Upper lobe of left lung (tissue), 6 donors: Measurements from ENCODE around the gene KLHL29. TPM values are rescaled to one million over a fixed set of nuclear protein-coding genes. Genes with fewer than 3 reads are reported as not detected.

Experiments
- ATAC-seq, 2 donors: fragments of 200-7000 bp; cut with Tn5 transposase; one replicate each; pipeline ENCODE4 v1.9.1; 2022; ENCODE audit warnings: mild to moderate bottlenecking in 2 of 2, moderate library complexity in 2 of 2; ENCODE audit not compliant: low FRiP score in 2 of 2
- DNase-seq, 2 donors: peaks; one replicate each; pipeline ENCODE4 v3.0.0-alpha.2; 2019 to 2020
- H3K27ac ChIP-seq, 4 donors: fragments of 200-600 bp; sonication (generic); one replicate each; pipeline ENCODE4 v1.5.1; 2016 to 2019
- H3K27me3 ChIP-seq, 4 donors: fragments of 200-600 bp; sonication (generic); one replicate each; pipeline ENCODE4 v1.5.1; 2017 to 2019
- H3K36me3 ChIP-seq, 4 donors: fragments of 200-600 bp; sonication (generic); one replicate each; pipeline ENCODE4 v1.5.1; 2016 to 2019
- H3K4me1 ChIP-seq, 4 donors: fragments of 200-600 bp; sonication (generic); one replicate each; pipeline ENCODE4 v1.5.1; 2018 to 2019
- H3K4me3 ChIP-seq, 4 donors: fragments of 200-600 bp; sonication (generic); one replicate each; pipeline ENCODE4 v1.5.1; 2017 to 2019; ENCODE audit warnings: mild to moderate bottlenecking in 2 of 4, moderate library complexity in 1 of 4
- H3K9me3 ChIP-seq, 4 donors: fragments of 200-600 bp; sonication (generic); one replicate each; pipeline ENCODE4 v1.5.1; 2018 to 2019
- CTCF ChIP-seq, 6 experiments: fragments of 450-650 bp in 4 of 6; fragments of 200-600 bp in 2 of 6; sonication (generic) in 2 of 6; IDR thresholded peaks; one replicate each; pipeline ENCODE4 v1.5.1; 2016 to 2019; ENCODE audit warnings: antibody characterized with exemption in 6 of 6
- EP300 ChIP-seq, 4 donors: sonication (generic); formaldehyde crosslinking; IDR thresholded peaks; one replicate each; pipeline ENCODE4 v1.5.1; 2017; ENCODE audit warnings: antibody characterized with exemption in 4 of 4, control low read depth in 2 of 4
- POLR2A ChIP-seq, 4 donors: fragments of 450-650 bp; IDR thresholded peaks; one replicate each; pipeline ENCODE4 v1.5.1; 2016 to 2017; ENCODE audit warnings: antibody characterized with exemption in 4 of 4, mild to moderate bottlenecking in 2 of 4
- POLR2AphosphoS5 ChIP-seq, 2 donors: sonication (generic); formaldehyde crosslinking; IDR thresholded peaks; one replicate each; pipeline ENCODE4 v1.5.1; 2017; ENCODE audit warnings: antibody characterized with exemption in 2 of 2
- WGBS, 2 donors: methylation state at CpG; one replicate each; pipeline ENCODE4 v1.1.5; 2017 to 2018; 5-methylcytosine and 5-hydroxymethylcytosine counted together
- total RNA-seq, 6 donors: library from RNA; depleted of rRNA in 4 of 6; stranded (reverse); fragments of >200 nt in 4 of 6; gene quantifications; one replicate each; pipeline versions ENCODE4 v1.1.0 to v1.2.1, GENCODE V29; 2016 to 2021
- donor health status: DM: no; HTN: no; CAD: no; lungs with moderate emphysema.
- donor health status: DM: no; HTN: yes; CAD: no; lungs with severe emphysema.

The KLHL29 gene
- total RNA-seq, 6 donors from 2014 or later = 8.6 to 34.4 (median 18.2) TPM

GRCh38 chr2:23615216-23616020 is 230.4 kb downstream of the KLHL29 start:
- peaks cover 7 to 15% (median 9%) of the 10 kb centered on the region in 4 donors for H3K4me1 ChIP-seq
- no peak for TF ChIP-seq EP300 (IDR thresholded peaks at IDR 0.05)
- WGBS, 2 donors = 88 to 91% methylated on average over 14 to 20 of the region's 20 CpGs
- H3K27ac ChIP-seq = no peak overlapping the region
- H3K36me3 ChIP-seq = no peaks in the 10 kb centered on the region
- DNase-seq = no peak
- peaks cover 0 to 8% (median 5%) of the 10 kb centered on the region in 4 donors for H3K9me3 ChIP-seq
- ATAC-seq = no peak
- H3K4me3 ChIP-seq = no peak overlapping the region
- H3K27me3 ChIP-seq = no peaks in the 10 kb centered on the region

DNA sequence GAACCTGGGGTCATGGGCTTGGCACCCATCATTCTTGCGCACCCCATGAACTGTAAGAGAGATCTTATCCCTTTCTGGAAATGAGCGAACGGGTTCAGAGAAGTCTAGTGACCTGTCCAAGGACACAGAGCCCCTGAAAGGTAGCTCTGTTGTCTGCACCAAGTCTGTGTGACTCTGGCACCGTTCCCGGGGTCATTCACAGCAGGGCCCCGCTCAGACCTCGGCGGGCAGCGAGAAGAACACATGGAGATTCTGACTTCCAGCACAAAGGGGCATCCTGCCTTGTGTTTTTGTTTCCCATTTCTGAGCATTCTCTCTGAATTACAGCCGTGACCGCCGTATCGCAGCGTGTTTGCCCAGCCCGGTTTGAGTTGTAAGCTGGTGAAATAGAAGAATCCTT is 231.7 kb downstream of the KLHL29 start:
- ATAC-seq (no peak), DNase-seq (no peak)
- H3K4me3 ChIP-seq = no peak overlapping the region
- TF ChIP-seq POLR2A (IDR thresholded peaks at IDR 0.05) = no peak
- no peak for TF ChIP-seq CTCF (IDR thresholded peaks at IDR 0.05)
- no peak for TF ChIP-seq EP300 (IDR thresholded peaks at IDR 0.05)
- no peak for TF ChIP-seq POLR2AphosphoS5 (IDR thresholded peaks at IDR 0.05)
- H3K36me3 ChIP-seq = no peaks in the 10 kb centered on the region
- peaks cover 0 to 8% (median 5%) of the 10 kb centered on the region in 4 donors for H3K9me3 ChIP-seq
- peak overlapping the region in 3 of 4 donors; percentile 71 to 80 (median 76) for H3K27ac ChIP-seq
- WGBS, 2 donors = 70 to 71% methylated on average over 15 of the region's 15 CpGs
- peaks cover 7 to 15% (median 9%) of the 10 kb centered on the region in 4 donors for H3K4me1 ChIP-seq
- H3K27me3 ChIP-seq = no peaks in the 10 kb centered on the region

DNA sequence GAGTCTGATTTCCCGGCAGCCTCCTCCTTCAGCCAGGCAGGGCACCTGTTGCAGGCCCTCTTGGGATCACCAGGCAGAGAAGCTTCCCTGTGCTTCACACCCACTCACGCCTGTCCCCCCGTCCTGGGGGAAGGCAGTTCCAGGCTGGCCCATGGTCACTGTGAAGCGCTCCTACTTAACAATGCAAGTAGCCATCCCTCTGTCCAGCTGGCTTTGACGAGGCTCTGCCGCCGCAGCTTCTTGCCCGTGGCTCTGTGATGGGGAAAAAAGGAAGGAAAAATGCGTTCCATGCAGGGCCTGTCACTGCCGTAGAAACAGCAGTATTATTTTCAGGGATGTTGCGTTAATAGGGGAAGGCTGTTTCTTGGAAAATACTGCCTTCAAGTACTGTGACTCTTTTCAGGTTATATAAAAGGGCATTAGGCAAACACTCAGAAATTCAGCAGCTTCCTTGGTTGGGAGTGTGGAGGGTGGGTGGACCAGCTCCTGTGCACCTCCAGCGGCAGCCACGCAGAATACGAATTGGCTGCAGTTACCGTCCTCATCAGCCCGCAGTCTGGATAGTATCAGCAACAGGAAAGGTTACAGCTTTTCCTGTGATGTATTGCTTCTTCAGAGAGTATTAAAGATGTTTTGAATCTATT is 232.3 kb downstream of the KLHL29 start:
- Histone ChIP-seq H3K9me3 (peaks cover 0 to 2% (median 1%) of the 10 kb centered on the region in 4 donors), H3K4me3 (peak overlapping the region in 1 of 4 donors; percentile 6), H3K36me3 (no peaks in the 10 kb centered on the region), H3K4me1 (peaks cover 7 to 15% (median 9%) of the 10 kb centered on the region in 4 donors), H3K27me3 (no peaks in the 10 kb centered on the region), H3K27ac (peak overlapping the region; percentile 66 to 80 (median 74))
- 35 to 43% methylated on average over 16 of the region's 16 CpGs for WGBS, 2 donors
- DNase-seq (peak in 1 of 2 donors; percentile 75), ATAC-seq (peak; percentile 87 to 90)
- peak in 5 of 6 experiments; percentile 15 to 70 (median 30) for TF ChIP-seq CTCF (IDR thresholded peaks at IDR 0.05)
- no peak for TF ChIP-seq POLR2AphosphoS5 (IDR thresholded peaks at IDR 0.05)

- no peaks in the 10 kb centered on the region for H3K27me3 ChIP-seq
- no peaks in the 10 kb centered on the region for H3K9me3 ChIP-seq
- ATAC-seq (peak in 1 of 2 donors; percentile 76), DNase-seq (no peak)
- WGBS, 2 donors = 59 to 70% methylated on average over 15 of the region's 15 CpGs
- H3K27ac ChIP-seq = peak overlapping the region; percentile 4 to 50 (median 34)
- TF ChIP-seq POLR2AphosphoS5 (IDR thresholded peaks at IDR 0.05) (peak in 1 of 2 donors; percentile 47), POLR2A (IDR thresholded peaks at IDR 0.05) (no peak), EP300 (IDR thresholded peaks at IDR 0.05) (no peak)
- peak overlapping the region in 1 of 4 donors; percentile 6 for H3K4me3 ChIP-seq
- H3K36me3 ChIP-seq = no peaks in the 10 kb centered on the region
- H3K4me1 ChIP-seq = peaks cover 7 to 15% (median 9%) of the 10 kb centered on the region in 4 donors
These were observed 232.8 kb downstream of the KLHL29 start for GRCh38 chr2:23617811-23618215.

GRCh38 chr2:23618265-23618664 is 233.3 kb downstream of the KLHL29 start:
- no peak for DNase-seq

More at GRCh38 chr2:23618265-23618664, 233.3 kb downstream of the KLHL29 start:
- Histone ChIP-seq H3K27ac (peak overlapping the region; percentile 4 to 50 (median 34)), H3K9me3 (no peaks in the 10 kb centered on the region), H3K27me3 (no peaks in the 10 kb centered on the region), H3K4me3 (no peak overlapping the region), H3K4me1 (peaks cover 7 to 15% (median 9%) of the 10 kb centered on the region in 4 donors), H3K36me3 (no peaks in the 10 kb centered on the region)
- TF ChIP-seq CTCF (IDR thresholded peaks at IDR 0.05) (no peak), POLR2A (IDR thresholded peaks at IDR 0.05) (no peak), POLR2AphosphoS5 (IDR thresholded peaks at IDR 0.05) (no peak), EP300 (IDR thresholded peaks at IDR 0.05) (no peak)
- ATAC-seq = no peak
- 94 to 96% methylated on average over 10 of the region's 10 CpGs for WGBS, 2 donors
